Thoracic aorta (tissue), 2 donors: Measurements from ENCODE around the gene CERT1. TPM values are rescaled to one million over a fixed set of nuclear protein-coding genes. Genes with fewer than 3 reads are reported as not detected.

Experiments used
- ATAC-seq: fragments of 150-250 bp; one replicate; pipeline ENCODE4 v1.8.0; 2017; ENCODE audit warnings: low read depth; ENCODE audit not compliant: insufficient number of reproducible peaks, low FRiP score
- DNase-seq: peaks from one replicate; pipeline ENCODE4 v3.0.0-alpha.2; 2020; ENCODE audit warnings: low spot score
- H3K27ac ChIP-seq, 2 donors: fragments of 200-600 bp; sonication (generic); 1 replicate in 1 of 2; 2 replicates in 1 of 2; pipeline ENCODE4 v1.5.1; 2016; ENCODE audit warnings: mild to moderate bottlenecking in 2 of 2, moderate library complexity in 2 of 2
- H3K27me3 ChIP-seq: fragments of 200-600 bp; sonication (generic); replicated peaks from 2 replicates; pipeline ENCODE4 v1.6.0; 2016; ENCODE audit warnings: mild to moderate bottlenecking; ENCODE audit not compliant: insufficient read depth
- H3K36me3 ChIP-seq: fragments of 200-600 bp; sonication (generic); one replicate; pipeline ENCODE4 v1.5.1; 2016
- H3K4me1 ChIP-seq, 2 donors: fragments of 200-600 bp; sonication (generic); 1 replicate in 1 of 2; 2 replicates in 1 of 2; pipeline versions ENCODE4 v1.5.1 to v1.6.0; 2016; ENCODE audit warnings: low read depth in 2 of 2, mild to moderate bottlenecking in 1 of 2; ENCODE audit not compliant: control insufficient read depth in 1 of 2
- H3K4me3 ChIP-seq: fragments of 200-600 bp; sonication (generic); 2 replicates; pipeline ENCODE4 v1.5.1; 2016; ENCODE audit warnings: mild to moderate bottlenecking
- H3K9me3 ChIP-seq: fragments of 200-600 bp; sonication (generic); 2 replicates; pipeline ENCODE4 v1.5.1; 2016
- CTCF ChIP-seq: fragments of 200-600 bp; sonication (generic); IDR thresholded peaks from one replicate; pipeline ENCODE4 v1.5.1; 2019; ENCODE audit warnings: antibody characterized with exemption
- total RNA-seq, 2 donors: library from RNA; depleted of rRNA; stranded (reverse); fragments of >200 nt; gene quantifications; one replicate each; pipeline versions ENCODE4 v1.1.0 to v1.2.3, GENCODE V29; 2016

The CERT1 gene
- total RNA-seq, 2 donors from 2014 or later, result 21.1 to 43.7 TPM

- Histone ChIP-seq H3K4me3 (no peak overlapping the region), H3K27ac (no peak overlapping the region), H3K4me1 (peaks cover 0 to 4% of the 10 kb centered on the region in 2 donors), H3K27me3 (no peaks in the 10 kb centered on the region), H3K9me3 (no peaks in the 10 kb centered on the region), H3K36me3 (no peaks in the 10 kb centered on the region)
- TF ChIP-seq CTCF, result no peak
- DNase-seq (no peak), ATAC-seq (no peak)
These were observed 144.0 kb downstream of the CERT1 start for GRCh38 chr5:75367401-75367800.

- Histone ChIP-seq H3K36me3 (no peaks in the 10 kb centered on the region), H3K27ac (no peak overlapping the region), H3K4me1 (peaks cover 0 to 4% of the 10 kb centered on the region in 2 donors), H3K4me3 (no peak overlapping the region), H3K9me3 (no peaks in the 10 kb centered on the region), H3K27me3 (no peaks in the 10 kb centered on the region)
- no peak for TF ChIP-seq CTCF
- ATAC-seq (no peak), DNase-seq (no peak)
These were observed 144.6 kb downstream of the CERT1 start for GRCh38 chr5:75366787-75367186.

GRCh38 chr5:75365740-75366139, 145.7 kb downstream of the CERT1 start:
- ATAC-seq (no peak), DNase-seq (no peak)
- Histone ChIP-seq H3K27ac (no peak overlapping the region), H3K36me3 (peaks cover 3% of the 10 kb centered on the region), H3K9me3 (no peaks in the 10 kb centered on the region), H3K27me3 (no peaks in the 10 kb centered on the region), H3K4me3 (no peak overlapping the region), H3K4me1 (peaks cover 0 to 4% of the 10 kb centered on the region in 2 donors)
- TF ChIP-seq CTCF, result no peak

GRCh38 chr5:75364571-75365280, 146.7 kb downstream of the CERT1 start:
- H3K36me3 ChIP-seq, result peaks cover 6% of the 10 kb centered on the region
- no peaks in the 10 kb centered on the region for H3K9me3 ChIP-seq
- no peaks in the 10 kb centered on the region for H3K27me3 ChIP-seq
- H3K4me1 ChIP-seq, result peaks cover 0 to 4% of the 10 kb centered on the region in 2 donors
- H3K4me3 ChIP-seq, result no peak overlapping the region
- no peak for TF ChIP-seq CTCF
- ATAC-seq (no peak), DNase-seq (no peak)
- H3K27ac ChIP-seq, result no peak overlapping the region

GRCh38 chr5:75363726-75364495, 147.5 kb downstream of the CERT1 start:
- no peak for DNase-seq
- peaks cover 13% of the 10 kb centered on the region for H3K36me3 ChIP-seq
- ATAC-seq, result no peak
- H3K4me3 ChIP-seq, result no peak overlapping the region
- no peaks in the 10 kb centered on the region for H3K27me3 ChIP-seq
- no peak overlapping the region for H3K27ac ChIP-seq
- no peaks in the 10 kb centered on the region for H3K9me3 ChIP-seq
- peaks cover 0 to 4% of the 10 kb centered on the region in 2 donors for H3K4me1 ChIP-seq
- TF ChIP-seq CTCF, result no peak
